Aorta (tissue), 5 donors: ENCODE data around the gene ASIC1. TPM values are rescaled to one million over a fixed set of nuclear protein-coding genes. Genes with fewer than 3 reads are reported as not detected.

Source experiments
- ATAC-seq: fragments of 200-7000 bp; cut with Tn5 transposase; one replicate; pipeline ENCODE4 v1.9.1; 2022; ENCODE audit warnings: moderate library complexity; ENCODE audit not compliant: low FRiP score
- DNase-seq, 2 donors: peaks; one replicate each; pipeline ENCODE4 v3.0.0-alpha.2; 2020
- H3K27ac ChIP-seq, 2 donors: one replicate each; pipeline ENCODE4 v1.5.1; 2013; ENCODE audit warnings: low read length in 2 of 2, mild to moderate bottlenecking in 2 of 2, moderate library complexity in 2 of 2, control low read depth in 1 of 2, inconsistent platforms in 1 of 2, low read depth in 1 of 2
- H3K27me3 ChIP-seq, 2 donors: one replicate each; pipeline ENCODE4 v1.6.1; 2013; ENCODE audit warnings: control low read depth in 1 of 2, low read length in 1 of 2, mild to moderate bottlenecking in 1 of 2, moderate library complexity in 1 of 2; ENCODE audit not compliant: insufficient read depth in 2 of 2, control insufficient read depth in 1 of 2
- H3K36me3 ChIP-seq, 2 donors: one replicate each; pipeline ENCODE4 v1.6.1; 2013; ENCODE audit warnings: control low read depth in 1 of 2, low read length in 1 of 2, mild to moderate bottlenecking in 1 of 2; ENCODE audit not compliant: insufficient read depth in 2 of 2, control insufficient read depth in 1 of 2
- H3K4me1 ChIP-seq, 2 donors: one replicate each; pipeline ENCODE4 v1.6.1; 2013; ENCODE audit warnings: low read length in 2 of 2, control low read depth in 1 of 2, mild to moderate bottlenecking in 1 of 2, moderate library complexity in 1 of 2; ENCODE audit not compliant: insufficient read depth in 2 of 2, control insufficient read depth in 1 of 2
- H3K4me3 ChIP-seq, 2 donors: one replicate each; pipeline ENCODE4 v1.5.1; 2013; ENCODE audit warnings: low read length in 2 of 2, control low read depth in 1 of 2, mild to moderate bottlenecking in 1 of 2
- H3K9me3 ChIP-seq: one replicate; pipeline ENCODE4 v1.6.1; 2013; ENCODE audit warnings: mild to moderate bottlenecking, low read length; ENCODE audit not compliant: control insufficient read depth
- WGBS, 2 donors: extraction: QIAGEN DNeasy Blood & Tissue Kit; methylation state at CpG; one replicate each; pipeline ENCODE4 v1.1.7; 2013; 5-methylcytosine and 5-hydroxymethylcytosine counted together
- intact Hi-C, 2 donors: fragments of 100-400 bp; cut with DNase I; formaldehyde crosslinking; loops; one replicate each; pipeline versions ENCODE4 v1.14.2 to v1.15.0; 2022
- polyA plus RNA-seq, 2 donors: library from polyadenylated mRNA; stranded (reverse); fragments of 200-250 nt; gene quantifications; one replicate each; pipeline ENCODE4 v1.2.3, GENCODE V29; 2013
- total RNA-seq, 2 donors: library from RNA; stranded (reverse); fragmentation: NEBNext Ultra II Directional; extraction: Animal tissue kit (Norgen Biotek cat#: 25700); gene quantifications; one replicate each; pipeline ENCODE4 v1.2.1, GENCODE V29; 2021
- donor health status: healthy with polysubstance abuse.
- donor health status: Bipolar disorder and iron deficiency.
- donor health status: DM: no; HTN: no; CAD: no.
- donor health status: DM: no; HTN: no; CAD: no.
- donor health status: DM: yes; HTN: yes; CAD: no.

The ASIC1 gene
- total and polyA plus RNA-seq, 4 donors, result 0.39 to 5.8 (median 1.2) TPM; not detected in 1

- intact Hi-C loops, result loop anchor here in 1 of 2 donors (10.0 kb wide), 2 partner anchors 189 to 279 kb away; no protein-coding TSS in a partner anchor
- no peak overlapping the region for H3K27ac ChIP-seq
- H3K4me3 ChIP-seq, result no peak overlapping the region
- H3K9me3 ChIP-seq, result no peaks in the 10 kb centered on the region
- no peak for DNase-seq
- no peaks in the 10 kb centered on the region for H3K27me3 ChIP-seq
- no peak for ATAC-seq
- H3K36me3 ChIP-seq, result no peaks in the 10 kb centered on the region
- WGBS, 2 donors, result 50 to 60% methylated on average over 1 of the region's 1 CpG
- H3K4me1 ChIP-seq, result no peaks in the 10 kb centered on the region
Observed at GRCh38 chr12:50053583-50053982, 3.8 kb upstream of the ASIC1 start.

- DNase-seq (peak in 1 of 2 donors; percentile 29), ATAC-seq (peak; percentile 66)
- intact Hi-C loops, result loop anchor here (2.0 to 10.0 kb wide), 4 partner anchors 89 to 281 kb away; no protein-coding TSS in a partner anchor
- Histone ChIP-seq H3K27me3 (no peaks in the 10 kb centered on the region), H3K4me3 (no peak overlapping the region), H3K4me1 (no peaks in the 10 kb centered on the region), H3K9me3 (no peaks in the 10 kb centered on the region), H3K27ac (no peak overlapping the region), H3K36me3 (no peaks in the 10 kb centered on the region)
- 7 to 11% methylated on average over 17 of the region's 17 CpGs for WGBS, 2 donors
Observed at GRCh38 chr12:50055831-50056638, 1.4 kb upstream of the ASIC1 start.

GRCh38 chr12:50056639-50056976 lies 788 bp upstream of the ASIC1 start:
- ATAC-seq (no peak), DNase-seq (no peak)
- no peak overlapping the region for H3K4me3 ChIP-seq
- no peaks in the 10 kb centered on the region for H3K27me3 ChIP-seq
- 12 to 13% methylated on average over 3 of the region's 3 CpGs for WGBS, 2 donors
- no peaks in the 10 kb centered on the region for H3K36me3 ChIP-seq
- no peaks in the 10 kb centered on the region for H3K4me1 ChIP-seq
- H3K27ac ChIP-seq, result no peak overlapping the region
- intact Hi-C loops, result loop anchor here (2.0 to 10.0 kb wide), 4 partner anchors 89 to 282 kb away; no protein-coding TSS in a partner anchor
- no peaks in the 10 kb centered on the region for H3K9me3 ChIP-seq

- Histone ChIP-seq H3K27ac (no peak overlapping the region), H3K36me3 (no peaks in the 10 kb centered on the region), H3K27me3 (no peaks in the 10 kb centered on the region), H3K9me3 (no peaks in the 10 kb centered on the region), H3K4me1 (no peaks in the 10 kb centered on the region), H3K4me3 (peak overlapping the region; percentile 44 to 56)
- intact Hi-C loops, result loop anchor here (2.0 to 10.0 kb wide), 4 partner anchors 91 to 283 kb away; no protein-coding TSS in a partner anchor
- no peak for DNase-seq
- ATAC-seq, result no peak
- WGBS, 2 donors, result 24 to 32% methylated on average over 25 to 30 of the region's 30 CpGs
Observed at GRCh38 chr12:50057896-50058670, 687 bp downstream of the ASIC1 start.

GRCh38 chr12:50058743-50059312 lies 1.4 kb downstream of the ASIC1 start:
- Histone ChIP-seq H3K27ac (no peak overlapping the region), H3K27me3 (no peaks in the 10 kb centered on the region), H3K4me3 (no peak overlapping the region), H3K36me3 (no peaks in the 10 kb centered on the region), H3K9me3 (no peaks in the 10 kb centered on the region), H3K4me1 (no peaks in the 10 kb centered on the region)
- ATAC-seq (no peak), DNase-seq (no peak)
- WGBS, 2 donors, result 94% methylated on average over 15 of the region's 15 CpGs
- intact Hi-C loops, result loop anchor here (5.0 to 10.0 kb wide), 3 partner anchors 92 to 284 kb away; no protein-coding TSS in a partner anchor

GRCh38 chr12:50059440-50060119 lies 2.2 kb downstream of the ASIC1 start:
- Histone ChIP-seq H3K36me3 (no peaks in the 10 kb centered on the region), H3K9me3 (no peaks in the 10 kb centered on the region), H3K27me3 (no peaks in the 10 kb centered on the region), H3K27ac (no peak overlapping the region), H3K4me1 (no peaks in the 10 kb centered on the region), H3K4me3 (no peak overlapping the region)
- ATAC-seq (no peak), DNase-seq (no peak)
- 88 to 89% methylated on average over 12 of the region's 12 CpGs for WGBS, 2 donors
- intact Hi-C loops, result loop anchor here (5.0 to 10.0 kb wide), 3 partner anchors 92 to 285 kb away; no protein-coding TSS in a partner anchor

GRCh38 chr12:50060120-50060468 lies 2.7 kb downstream of the ASIC1 start:
- intact Hi-C loops, result no loop called here

GRCh38 chr12:50061171-50061570 lies 3.8 kb downstream of the ASIC1 start:
- WGBS, 2 donors, result 92 to 98% methylated on average over 2 of the region's 2 CpGs
- H3K4me3 ChIP-seq, result no peak overlapping the region
- no peaks in the 10 kb centered on the region for H3K27me3 ChIP-seq
- no peaks in the 10 kb centered on the region for H3K9me3 ChIP-seq
- no peak for ATAC-seq
- H3K36me3 ChIP-seq, result no peaks in the 10 kb centered on the region
- no peak for DNase-seq
- intact Hi-C loops, result no loop called here
- no peak overlapping the region for H3K27ac ChIP-seq
- H3K4me1 ChIP-seq, result no peaks in the 10 kb centered on the region

More at GRCh38 chr12:50060120-50060468, 2.7 kb downstream of the ASIC1 start:
- H3K4me3 ChIP-seq, result no peak overlapping the region
- WGBS, 2 donors, result 70 to 73% methylated on average over 4 of the region's 4 CpGs
- no peaks in the 10 kb centered on the region for H3K4me1 ChIP-seq
- no peak for ATAC-seq
- H3K36me3 ChIP-seq, result no peaks in the 10 kb centered on the region
- no peaks in the 10 kb centered on the region for H3K9me3 ChIP-seq
- H3K27me3 ChIP-seq, result no peaks in the 10 kb centered on the region
- no peak for DNase-seq
- H3K27ac ChIP-seq, result no peak overlapping the region
